HepG2 (cell line): Measurements from ENCODE around the gene GDF7.

Source experiments
- BHLHE40 ChIP-seq: IDR thresholded peaks from 2 replicates; pipeline ENCODE4 v1.6.1; 2011; ENCODE audit warnings: low read length, improper control_type of control experiment
- ZMYM4 ChIP-seq: sonication (generic); formaldehyde crosslinking; IDR thresholded peaks from 2 replicates; pipeline ENCODE4 v1.8.1; 2023; ENCODE audit warnings: mild to moderate bottlenecking, missing genetic modification reagents
- TF ChIP-seq, protein P1 (sequence below): sonication (generic); formaldehyde crosslinking; IDR thresholded peaks from 2 replicates; pipeline ENCODE4 v1.5.0; 2020; ENCODE audit warnings: mild to moderate bottlenecking, missing genetic modification reagents, moderate library complexity

DNA sequence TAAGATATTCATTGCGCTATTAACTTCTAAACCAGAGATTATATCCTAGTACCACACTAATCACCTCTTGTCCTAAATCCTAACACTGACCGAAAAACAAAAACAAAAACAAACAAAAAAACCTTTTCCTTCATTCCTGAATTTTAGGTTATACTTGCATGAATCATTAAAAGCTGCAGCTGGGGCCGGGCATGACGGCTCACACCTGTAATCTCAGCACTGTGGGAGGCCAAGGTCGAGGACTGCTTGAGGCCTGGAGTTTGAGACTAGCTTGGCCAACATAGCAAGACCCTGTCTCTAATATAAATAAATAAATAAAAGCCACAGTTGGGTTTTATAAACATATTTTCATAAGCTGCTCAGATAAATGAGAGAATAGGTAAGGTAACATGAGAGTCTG, 60.0 kb downstream of the GDF7 start:
- no peak for TF ChIP-seq ZMYM4 (CRISPR knock-in tag)
- TF ChIP-seq, protein P1, sequence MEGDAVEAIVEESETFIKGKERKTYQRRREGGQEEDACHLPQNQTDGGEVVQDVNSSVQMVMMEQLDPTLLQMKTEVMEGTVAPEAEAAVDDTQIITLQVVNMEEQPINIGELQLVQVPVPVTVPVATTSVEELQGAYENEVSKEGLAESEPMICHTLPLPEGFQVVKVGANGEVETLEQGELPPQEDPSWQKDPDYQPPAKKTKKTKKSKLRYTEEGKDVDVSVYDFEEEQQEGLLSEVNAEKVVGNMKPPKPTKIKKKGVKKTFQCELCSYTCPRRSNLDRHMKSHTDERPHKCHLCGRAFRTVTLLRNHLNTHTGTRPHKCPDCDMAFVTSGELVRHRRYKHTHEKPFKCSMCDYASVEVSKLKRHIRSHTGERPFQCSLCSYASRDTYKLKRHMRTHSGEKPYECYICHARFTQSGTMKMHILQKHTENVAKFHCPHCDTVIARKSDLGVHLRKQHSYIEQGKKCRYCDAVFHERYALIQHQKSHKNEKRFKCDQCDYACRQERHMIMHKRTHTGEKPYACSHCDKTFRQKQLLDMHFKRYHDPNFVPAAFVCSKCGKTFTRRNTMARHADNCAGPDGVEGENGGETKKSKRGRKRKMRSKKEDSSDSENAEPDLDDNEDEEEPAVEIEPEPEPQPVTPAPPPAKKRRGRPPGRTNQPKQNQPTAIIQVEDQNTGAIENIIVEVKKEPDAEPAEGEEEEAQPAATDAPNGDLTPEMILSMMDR (CRISPR knock-in tag), result no peak
- TF ChIP-seq BHLHE40, result no peak
